HEK293 (cell line): ENCODE results near the gene CTCF.

Experiments used
- CTCF ChIA-PET: fragments of 350-600 bp; formaldehyde crosslinking; extraction: SDS; loops from one replicate; lab custom pipeline; 2021; ENCODE audit warnings: antibody characterized with exemption; lab: Yijun Ruan, JAX
- POLR2A ChIA-PET: fragments of 300-600 bp; formaldehyde crosslinking; extraction: SDS; loops from one replicate; lab custom pipeline; 2020; ENCODE audit warnings: antibody characterized with exemption, inconsistent platforms; lab: Yijun Ruan, JAX
- H3K27ac ChIP-seq: fragments of 200-500 bp; sonication (Bioruptor generic); 2 replicates; pipeline ENCODE4 v1.5.1; 2014; ENCODE audit warnings: low read depth, low read length, control low read depth, inconsistent platforms; ENCODE audit errors: extremely low read depth
- H3K36me3 ChIP-seq, 2 experiments: fragments of 200-500 bp in 1 of 2; sonication (Bioruptor generic) in 1 of 2; 1 replicate in 1 of 2; 2 replicates in 1 of 2; pipeline ENCODE4 v1.5.1; 2014 to 2017; ENCODE audit warnings: inconsistent platforms in 2 of 2, low read length in 2 of 2; ENCODE audit not compliant: control insufficient read depth in 2 of 2, insufficient read depth in 1 of 2
- H3K4me1 ChIP-seq: fragments of 200-500 bp; sonication (Bioruptor generic); 2 replicates; pipeline ENCODE4 v1.5.1; 2014; ENCODE audit warnings: mild to moderate bottlenecking, low read length, inconsistent platforms; ENCODE audit not compliant: control insufficient read depth, insufficient read depth
- H3K4me3 ChIP-seq: 2 replicates; pipeline ENCODE4 v1.5.1; 2011; ENCODE audit warnings: low read depth, mild to moderate bottlenecking, control low read depth, low read length, moderate library complexity
- H3K9me3 ChIP-seq: fragments of 200-500 bp; sonication (Bioruptor generic); 2 replicates; pipeline ENCODE4 v1.5.1; 2014; ENCODE audit warnings: low read depth, low read length, inconsistent platforms; ENCODE audit not compliant: control insufficient read depth, insufficient read depth
- ATF2 ChIP-seq: fragments of 450-650 bp; formaldehyde crosslinking; IDR thresholded peaks from 2 replicates; pipeline ENCODE4 v1.5.1; 2016; ENCODE audit warnings: missing biosample characterization, missing genetic modification characterization, low read depth
- GLI4 ChIP-seq: fragments of 450-650 bp; formaldehyde crosslinking; IDR thresholded peaks from 2 replicates; pipeline ENCODE4 v1.5.1; 2016; ENCODE audit warnings: missing biosample characterization, missing genetic modification characterization
- HOXC10 ChIP-seq: sonication (generic); formaldehyde crosslinking; IDR thresholded peaks from 2 replicates; pipeline ENCODE4 v1.8.1; 2023; ENCODE audit warnings: mild to moderate bottlenecking, missing genetic modification reagents
- KLF1 ChIP-seq: fragments of 450-650 bp; formaldehyde crosslinking; IDR thresholded peaks from 2 replicates; pipeline ENCODE4 v1.5.1; 2016; ENCODE audit warnings: missing biosample characterization, missing genetic modification characterization
- SCRT1 ChIP-seq: fragments of 450-650 bp; formaldehyde crosslinking; IDR thresholded peaks from 2 replicates; pipeline ENCODE4 v1.5.1; 2016; ENCODE audit warnings: missing biosample characterization, missing genetic modification characterization, borderline replicate concordance
- ZBTB20 ChIP-seq: fragments of 450-650 bp; formaldehyde crosslinking; IDR thresholded peaks from 2 replicates; pipeline ENCODE4 v1.5.1; 2016; ENCODE audit warnings: missing biosample characterization, missing genetic modification characterization
- ZBTB8A ChIP-seq: fragments of 450-650 bp; formaldehyde crosslinking; IDR thresholded peaks from 2 replicates; pipeline ENCODE4 v1.5.1; 2016; ENCODE audit warnings: missing biosample characterization, missing genetic modification characterization
- ZNF121 ChIP-seq: fragments of 450-650 bp; formaldehyde crosslinking; IDR thresholded peaks from 2 replicates; pipeline ENCODE4 v1.5.1; 2016; ENCODE audit warnings: missing biosample characterization, missing genetic modification characterization
- ZNF221 ChIP-seq: fragments of 450-650 bp; formaldehyde crosslinking; IDR thresholded peaks from 2 replicates; pipeline ENCODE4 v1.5.1; 2017; ENCODE audit warnings: missing biosample characterization, missing genetic modification characterization, borderline replicate concordance
- ZNF239 ChIP-seq: fragments of 450-650 bp; formaldehyde crosslinking; IDR thresholded peaks from 2 replicates; pipeline ENCODE4 v1.5.1; 2016; ENCODE audit warnings: missing biosample characterization, missing genetic modification characterization
- ZNF629 ChIP-seq: fragments of 450-650 bp; formaldehyde crosslinking; IDR thresholded peaks from 2 replicates; pipeline ENCODE4 v1.5.1; 2017; ENCODE audit warnings: missing biosample characterization, missing genetic modification characterization
- ZNF654 ChIP-seq: fragments of 450-650 bp; formaldehyde crosslinking; IDR thresholded peaks from 2 replicates; pipeline ENCODE4 v1.5.1; 2016; ENCODE audit warnings: low read depth, missing biosample characterization, missing genetic modification characterization
- ZNF777 ChIP-seq: fragments of 450-650 bp; formaldehyde crosslinking; IDR thresholded peaks from 2 replicates; pipeline ENCODE4 v1.5.1; 2017; ENCODE audit warnings: missing biosample characterization, missing genetic modification characterization, borderline replicate concordance

Gene CTCF

DNA sequence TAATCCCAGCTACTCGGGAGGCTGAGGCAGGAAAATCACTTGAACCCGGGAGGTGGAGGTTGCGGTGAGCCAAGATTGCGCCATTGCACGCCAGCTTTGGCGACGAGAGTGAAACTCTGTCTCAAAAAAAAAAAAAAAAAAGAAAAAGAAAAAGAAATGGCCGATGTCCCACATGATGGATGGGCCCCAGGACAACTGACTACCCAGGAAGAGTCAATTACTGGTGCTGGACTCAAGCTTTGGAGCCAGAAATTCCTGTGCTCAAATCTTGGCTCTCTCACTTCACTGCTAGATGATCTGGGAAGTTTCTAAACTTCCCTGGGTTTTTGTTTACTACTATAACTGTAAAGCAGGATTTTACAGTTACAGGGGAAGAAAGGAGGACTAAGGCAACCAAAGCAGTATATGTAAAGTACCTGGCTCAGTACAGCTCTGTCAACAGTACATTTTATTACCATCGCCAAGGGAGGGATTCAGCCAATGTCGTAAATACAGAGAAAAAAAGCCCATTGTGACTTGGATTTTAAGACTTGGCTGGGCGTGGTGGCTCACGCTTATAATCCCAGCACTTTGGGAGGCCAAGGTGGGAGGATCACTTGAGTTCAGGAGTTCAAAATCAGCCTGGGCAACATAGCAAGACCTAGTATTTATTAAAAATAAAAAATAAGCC is 116.2 kb downstream of the CTCF start (continued):
- TF ChIP-seq ZNF777 (tag by site-specific recombination), result no peak
- TF ChIP-seq ZNF629 (tag by site-specific recombination), result no peak
- TF ChIP-seq ZNF654 (tag by site-specific recombination), result no peak
- no peak for TF ChIP-seq GLI4 (tag by site-specific recombination)
- TF ChIP-seq ZNF239, result no peak

DNA sequence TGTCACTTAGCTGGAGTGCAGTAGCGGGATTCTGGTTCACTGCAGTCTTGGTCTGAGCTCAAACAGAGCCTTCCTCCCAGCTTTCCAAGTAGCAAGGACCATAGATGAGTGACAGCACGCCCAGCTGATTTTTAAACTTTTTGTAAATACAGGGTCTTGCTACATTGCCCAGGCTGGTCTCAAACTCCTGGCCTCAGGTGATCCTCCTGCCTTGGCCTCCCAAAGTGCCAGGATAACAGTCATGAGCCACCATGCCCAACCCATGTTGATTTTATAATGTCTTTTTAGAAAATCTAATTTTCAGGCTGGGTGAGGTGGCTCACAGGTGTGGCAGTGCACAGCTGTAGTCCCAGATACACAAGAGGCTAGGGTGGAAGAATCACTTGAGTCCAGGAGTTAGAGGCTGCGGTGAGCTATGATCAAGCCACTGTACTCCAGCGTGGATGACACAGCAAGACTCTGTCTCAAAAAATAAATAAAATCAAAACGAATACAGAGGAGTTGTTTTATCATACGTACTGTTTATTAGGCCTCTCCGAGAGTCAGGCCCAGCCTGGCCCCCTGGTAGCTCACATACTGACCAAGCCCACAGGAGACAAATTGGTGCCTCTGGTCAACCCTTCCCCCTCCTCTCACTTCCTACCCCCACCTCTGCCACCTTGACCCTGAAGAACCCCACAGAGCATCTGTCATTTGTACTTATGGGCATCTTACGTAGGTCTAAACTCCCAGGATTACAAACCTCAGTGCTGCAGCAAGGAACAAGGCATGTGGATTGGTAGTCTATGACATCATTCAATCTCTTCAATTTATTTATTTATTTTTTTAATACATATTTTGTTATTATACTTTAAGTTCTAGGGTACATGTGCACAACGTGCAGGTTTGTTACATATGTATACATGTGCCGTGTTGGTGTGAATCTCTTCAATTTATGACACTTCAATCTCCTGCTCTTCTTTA is 117.9 kb downstream of the CTCF start:
- ChIA-PET POLR2A (interaction anchor here (0.6 to 1.4 kb wide), 2 partner anchors 39 to 114 kb away, joined by 3 to 4 read pairs; partner anchors contain the start of gene GFOD2), CTCF (interaction anchor here (0.5 to 4.1 kb wide), 8 partner anchors 8 to 159 kb away, joined by 3 to 24 read pairs (median 4); no protein-coding TSS in a partner anchor)
- peaks cover 0 to 45% of the 10 kb centered on the region in 2 experiments; a peak in 2 of 3 replicates for H3K36me3 ChIP-seq
- no peaks in the 10 kb centered on the region for H3K4me1 ChIP-seq
- H3K9me3 ChIP-seq, result no peaks in the 10 kb centered on the region
- H3K27ac ChIP-seq, result no peak overlapping the region
- TF ChIP-seq ATF2 (tag by site-specific recombination) (peak; percentile 66), ZBTB20 (tag by site-specific recombination) (no peak), ZNF121 (peak; percentile 77)
- no peak overlapping the region for H3K4me3 ChIP-seq

DNA sequence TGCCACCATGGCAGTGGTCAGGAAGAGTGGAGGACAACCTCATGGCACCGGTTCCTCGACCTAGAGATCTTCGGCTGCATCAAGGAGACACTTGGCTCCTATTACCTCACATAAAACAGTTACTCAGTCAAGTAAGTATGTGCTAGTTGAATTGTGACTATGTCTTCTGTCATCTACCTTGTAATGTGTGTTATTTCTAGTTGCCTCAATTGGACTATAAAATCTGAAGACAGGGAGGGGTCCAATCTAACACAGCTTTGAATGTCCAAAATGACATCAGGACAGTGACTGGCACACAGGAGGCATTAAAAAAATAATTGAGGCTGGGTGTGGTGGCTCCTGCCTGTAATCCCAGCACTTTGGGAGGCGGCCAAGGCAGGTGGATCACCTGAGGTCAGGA is 121.4 kb downstream of the CTCF start:
- H3K27ac ChIP-seq, result no peak overlapping the region
- no peaks in the 10 kb centered on the region for H3K9me3 ChIP-seq
- POLR2A ChIA-PET, result no interaction called here
- TF ChIP-seq ZBTB8A (tag by site-specific recombination) (no peak), KLF1 (peak; percentile 67)
- CTCF ChIA-PET, result interaction anchor here (4.1 kb wide), 1 partner anchor 12 kb away, joined by 24 read pairs; no protein-coding TSS in a partner anchor
- H3K4me3 ChIP-seq, result no peak overlapping the region
- H3K36me3 ChIP-seq, result peaks cover 0 to 39% of the 10 kb centered on the region in 2 experiments; a peak in 2 of 3 replicates
- no peaks in the 10 kb centered on the region for H3K4me1 ChIP-seq

- peaks cover 0 to 35% of the 10 kb centered on the region in 2 experiments; a peak in 2 of 3 replicates for H3K36me3 ChIP-seq
- TF ChIP-seq SCRT1 (tag by site-specific recombination) (no peak), KLF1 (no peak), HOXC10 (no peak), ZNF221 (no peak)
- H3K4me3 ChIP-seq, result no peak overlapping the region
- no peaks in the 10 kb centered on the region for H3K9me3 ChIP-seq
- CTCF ChIA-PET, result interaction anchor here (0.7 kb wide), 1 partner anchor 13 kb away, joined by 3 read pairs; no protein-coding TSS in a partner anchor
- no peaks in the 10 kb centered on the region for H3K4me1 ChIP-seq
- POLR2A ChIA-PET, result no interaction called here
- no peak overlapping the region for H3K27ac ChIP-seq
Measured at GRCh38 chr16:67685388-67686112, 123.2 kb downstream of the CTCF start.
